Mesenchymal stem cell (in vitro differentiated cells and primary cell): ENCODE results near the gene CUX1.

Experiments
- DNase-seq: peaks from one replicate; pipeline ENCODE4 v3.0.0-alpha.2; 2013
- H2AFZ ChIP-seq: one replicate; pipeline ENCODE4 v1.6.1; 2013; ENCODE audit warnings: low read depth, mild to moderate bottlenecking, control low read depth, inconsistent platforms, low read length, moderate library complexity
- H2AK5ac ChIP-seq: 2 replicates; pipeline ENCODE4 v1.6.1; 2013; ENCODE audit warnings: low read length, moderate library complexity, mild to moderate bottlenecking, inconsistent platforms; ENCODE audit not compliant: severe bottlenecking
- H2BK120ac ChIP-seq: one replicate; pipeline ENCODE4 v1.6.1; 2013; ENCODE audit warnings: low read depth, mild to moderate bottlenecking, inconsistent platforms, low read length, moderate library complexity
- H2BK12ac ChIP-seq, 2 experiments: one replicate each; pipeline ENCODE4 v1.6.1; 2013; ENCODE audit warnings: inconsistent platforms in 2 of 2, low read length in 2 of 2, mild to moderate bottlenecking in 2 of 2, moderate library complexity in 2 of 2, control low read depth in 1 of 2
- H2BK15ac ChIP-seq: one replicate; pipeline ENCODE4 v1.6.1; 2013; ENCODE audit warnings: mild to moderate bottlenecking, low read depth, inconsistent platforms; ENCODE audit not compliant: poor library complexity, severe bottlenecking
- H2BK5ac ChIP-seq: 2 replicates; pipeline ENCODE4 v1.6.1; 2013; ENCODE audit warnings: low read depth, mild to moderate bottlenecking, low read length, control low read depth, inconsistent platforms; ENCODE audit not compliant: poor library complexity, severe bottlenecking
- H3K14ac ChIP-seq, 2 experiments: one replicate each; pipeline ENCODE4 v1.6.1; 2013; ENCODE audit warnings: inconsistent platforms in 2 of 2, low read length in 2 of 2, control low read depth in 1 of 2, mild to moderate bottlenecking in 1 of 2, moderate library complexity in 1 of 2
- H3K18ac ChIP-seq, 2 experiments: one replicate each; pipeline ENCODE4 v1.6.1; 2013; ENCODE audit warnings: inconsistent platforms in 2 of 2, low read length in 2 of 2, control low read depth in 1 of 2, low read depth in 1 of 2, mild to moderate bottlenecking in 1 of 2
- H3K23ac ChIP-seq, 2 experiments: one replicate each; pipeline ENCODE4 v1.6.1; 2013; ENCODE audit warnings: inconsistent platforms in 2 of 2, low read length in 2 of 2, mild to moderate bottlenecking in 2 of 2, moderate library complexity in 2 of 2, control low read depth in 1 of 2
- H3K27ac ChIP-seq: 2 replicates; pipeline ENCODE4 v1.5.1; 2013; ENCODE audit warnings: mild to moderate bottlenecking, moderate library complexity, low read length, control low read depth, inconsistent platforms; ENCODE audit not compliant: poor library complexity, severe bottlenecking
- H3K27me3 ChIP-seq, 2 experiments: 2 replicates each; pipeline versions ENCODE4 v1.6.1 to v1.7.0; 2013; ENCODE audit warnings: low read length in 2 of 2, mild to moderate bottlenecking in 2 of 2, moderate library complexity in 2 of 2, control low read depth in 1 of 2, inconsistent platforms in 1 of 2; ENCODE audit not compliant: control insufficient read depth in 1 of 2, insufficient read depth in 1 of 2
- H3K36me3 ChIP-seq, 2 experiments: 2 replicates each; pipeline versions ENCODE4 v1.6.1 to v1.7.0; 2013; ENCODE audit warnings: low read length in 2 of 2, control low read depth in 1 of 2, inconsistent platforms in 1 of 2, low read depth in 1 of 2, mild to moderate bottlenecking in 1 of 2; ENCODE audit not compliant: insufficient read depth in 2 of 2, control insufficient read depth in 1 of 2
- H3K4ac ChIP-seq, 2 experiments: one replicate each; pipeline ENCODE4 v1.6.1; 2013; ENCODE audit warnings: inconsistent platforms in 2 of 2, low read length in 2 of 2, mild to moderate bottlenecking in 2 of 2, moderate library complexity in 2 of 2, control low read depth in 1 of 2, low read depth in 1 of 2
- H3K4me1 ChIP-seq: 2 replicates; pipeline ENCODE4 v1.6.1; 2013; ENCODE audit warnings: low read depth, low read length, control low read depth; ENCODE audit not compliant: control insufficient read depth, insufficient read depth
- H3K4me2 ChIP-seq: 2 replicates; pipeline ENCODE4 v1.6.1; 2013; ENCODE audit warnings: low read length, mild to moderate bottlenecking, inconsistent platforms; ENCODE audit not compliant: poor library complexity, severe bottlenecking
- H3K4me3 ChIP-seq, 2 experiments: 2 replicates each; pipeline versions ENCODE4 v1.5.1 to v1.7.0; 2013; ENCODE audit warnings: low read length in 2 of 2, mild to moderate bottlenecking in 2 of 2, control low read depth in 1 of 2, low read depth in 1 of 2; ENCODE audit not compliant: insufficient read depth in 1 of 2
- H3K79me1 ChIP-seq: replicated peaks from 2 replicates; pipeline ENCODE4 v1.6.1; 2013; ENCODE audit warnings: mild to moderate bottlenecking, control low read depth, low read length, inconsistent platforms; ENCODE audit not compliant: poor library complexity, severe bottlenecking
- H3K9ac ChIP-seq: 2 replicates; pipeline ENCODE4 v1.7.0; 2013; ENCODE audit warnings: mild to moderate bottlenecking, low read length, moderate library complexity
- H3K9me3 ChIP-seq: 2 replicates; pipeline ENCODE4 v1.7.0; 2013; ENCODE audit warnings: mild to moderate bottlenecking, low read length; ENCODE audit not compliant: control insufficient read depth
- H4K8ac ChIP-seq: one replicate; pipeline ENCODE4 v1.6.1; 2013; ENCODE audit warnings: inconsistent platforms, mild to moderate bottlenecking, low read length, moderate library complexity
- H4K91ac ChIP-seq: one replicate; pipeline ENCODE4 v1.6.1; 2013; ENCODE audit warnings: mild to moderate bottlenecking, low read length, inconsistent platforms
- WGBS: methylation state at CpG from one replicate; pipeline ENCODE4 v1.1.7; 2013; ENCODE audit warnings: mixed read lengths; 5-methylcytosine and 5-hydroxymethylcytosine counted together

Gene CUX1

DNA sequence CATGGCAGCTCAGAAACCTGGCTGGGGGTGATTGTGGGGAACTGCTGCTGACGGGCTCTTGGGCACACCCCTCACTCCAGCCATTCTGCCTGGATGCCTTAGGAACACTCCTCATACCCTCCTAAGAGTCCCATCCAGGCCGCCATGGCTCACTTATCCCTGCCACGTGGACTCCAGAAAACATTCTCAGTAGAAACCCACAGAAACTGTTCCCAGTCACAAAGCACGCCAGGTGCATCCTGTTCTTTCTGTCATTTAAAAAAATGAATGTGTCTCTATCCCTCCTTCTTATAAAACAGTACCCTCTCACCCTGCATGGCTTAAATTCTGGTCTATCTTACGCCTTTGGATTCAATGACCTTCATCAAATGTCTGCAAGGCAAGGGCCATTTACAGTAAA lies 177.7 kb downstream of the CUX1 start:
- Histone ChIP-seq H2AFZ (no peak overlapping the region), H4K91ac (no peak overlapping the region), H3K27me3 (no peaks in the 10 kb centered on the region), H2BK5ac (no peak overlapping the region), H3K4me1 (peaks cover 9% of the 10 kb centered on the region), H3K14ac (no peak overlapping the region), H3K27ac (no peak overlapping the region), H3K79me1 (peaks cover 58% of the 10 kb centered on the region), H3K36me3 (peaks cover 0 to 18% of the 10 kb centered on the region in 2 experiments), H2BK12ac (no peak overlapping the region), H4K8ac (no peak overlapping the region), H3K9ac (no peak overlapping the region), H3K9me3 (no peaks in the 10 kb centered on the region), H3K4me2 (no peak overlapping the region), H3K23ac (no peak overlapping the region), H2AK5ac (no peak overlapping the region), H2BK15ac (no peak overlapping the region), H2BK120ac (no peak overlapping the region), H3K18ac (no peak overlapping the region), H3K4me3 (no peak overlapping the region), H3K4ac (no peak overlapping the region)
- 97% methylated on average over 5 of the region's 5 CpGs for WGBS
- DNase-seq: no peak

DNA sequence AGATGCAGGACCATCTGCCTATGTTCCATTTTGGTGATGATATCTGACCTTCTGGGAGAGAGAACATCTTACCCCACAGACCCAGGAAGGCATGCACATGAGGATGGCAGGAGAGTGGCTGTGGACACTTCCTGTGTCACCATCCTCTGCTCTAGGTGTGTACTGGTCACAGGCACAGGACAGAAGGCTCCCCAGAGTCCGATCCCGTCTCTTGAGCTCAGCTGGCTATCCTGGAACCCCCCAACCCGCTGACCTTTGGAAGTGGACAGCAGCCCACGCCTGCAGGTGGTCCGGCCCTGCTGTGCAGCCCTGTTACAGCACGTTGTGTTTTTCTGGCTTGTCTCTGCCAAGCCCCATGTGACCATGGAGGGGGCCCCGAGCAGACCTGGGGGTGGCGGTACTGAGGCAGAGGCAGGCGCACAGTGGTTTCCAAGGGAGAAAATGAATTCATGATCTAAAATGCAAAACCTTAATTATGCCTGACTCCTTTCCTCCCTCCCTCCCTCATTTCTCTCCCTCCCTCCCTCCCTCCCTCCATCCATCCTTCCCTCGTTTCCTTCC lies 178.8 kb downstream of the CUX1 start:
- H3K4me3 ChIP-seq: no peak overlapping the region
- H3K4me1 ChIP-seq: peaks cover 9% of the 10 kb centered on the region
- H4K91ac ChIP-seq: no peak overlapping the region
- no peak overlapping the region for H3K27ac ChIP-seq
- WGBS: 88% methylated on average over 10 of the region's 10 CpGs
- H3K14ac ChIP-seq: peak overlapping the region in 1 of 2 experiments; percentile 26
- H2BK120ac ChIP-seq: no peak overlapping the region
- no peak overlapping the region for H3K4me2 ChIP-seq
- no peak overlapping the region for H2AFZ ChIP-seq
- H2BK12ac ChIP-seq: no peak overlapping the region
- H3K23ac ChIP-seq: no peak overlapping the region
- H3K36me3 ChIP-seq: peaks cover 0 to 15% of the 10 kb centered on the region in 2 experiments
- H2BK15ac ChIP-seq: no peak overlapping the region
- H3K9me3 ChIP-seq: no peaks in the 10 kb centered on the region
- no peak for DNase-seq
- no peak overlapping the region for H3K4ac ChIP-seq
- H3K79me1 ChIP-seq: peaks cover 59% of the 10 kb centered on the region
- H4K8ac ChIP-seq: no peak overlapping the region
- H2AK5ac ChIP-seq: no peak overlapping the region
- no peak overlapping the region for H3K9ac ChIP-seq
- H2BK5ac ChIP-seq: no peak overlapping the region
- no peak overlapping the region for H3K18ac ChIP-seq
- H3K27me3 ChIP-seq: no peaks in the 10 kb centered on the region

GRCh38 chr7:101996876-101997275 lies 179.4 kb downstream of the CUX1 start:
- peaks cover 9% of the 10 kb centered on the region for H3K4me1 ChIP-seq
- H3K27me3 ChIP-seq: no peaks in the 10 kb centered on the region
- no peak overlapping the region for H3K4me3 ChIP-seq
- peak overlapping the region; percentile 54 for H4K91ac ChIP-seq
- H2AK5ac ChIP-seq: no peak overlapping the region
- H3K18ac ChIP-seq: no peak overlapping the region
- 97% methylated on average over 16 of the region's 16 CpGs for WGBS
- H3K4ac ChIP-seq: no peak overlapping the region
- no peak for DNase-seq
- no peaks in the 10 kb centered on the region for H3K9me3 ChIP-seq
- peaks cover 0 to 15% of the 10 kb centered on the region in 2 experiments for H3K36me3 ChIP-seq
- no peak overlapping the region for H2AFZ ChIP-seq
- no peak overlapping the region for H3K14ac ChIP-seq
- H3K79me1 ChIP-seq: peaks cover 62% of the 10 kb centered on the region
- H3K23ac ChIP-seq: no peak overlapping the region
- H2BK15ac ChIP-seq: no peak overlapping the region
- no peak overlapping the region for H2BK12ac ChIP-seq
- no peak overlapping the region for H4K8ac ChIP-seq
- H3K9ac ChIP-seq: no peak overlapping the region
- no peak overlapping the region for H3K4me2 ChIP-seq
- no peak overlapping the region for H3K27ac ChIP-seq
- no peak overlapping the region for H2BK120ac ChIP-seq
- no peak overlapping the region for H2BK5ac ChIP-seq

- Histone ChIP-seq H2BK5ac (no peak overlapping the region), H3K4ac (no peak overlapping the region), H4K8ac (peak overlapping the region; percentile 57), H2AK5ac (no peak overlapping the region), H3K4me1 (peaks cover 9% of the 10 kb centered on the region), H3K79me1 (peaks cover 59% of the 10 kb centered on the region), H3K27me3 (no peaks in the 10 kb centered on the region), H3K36me3 (peaks cover 0 to 15% of the 10 kb centered on the region in 2 experiments), H2AFZ (no peak overlapping the region), H3K23ac (peak overlapping the region in 1 of 2 experiments; percentile 34), H3K14ac (peak overlapping the region in 1 of 2 experiments; percentile 0), H3K4me2 (no peak overlapping the region), H3K4me3 (no peak overlapping the region), H2BK120ac (no peak overlapping the region), H3K18ac (no peak overlapping the region), H3K27ac (no peak overlapping the region), H2BK12ac (no peak overlapping the region), H4K91ac (no peak overlapping the region), H3K9ac (no peak overlapping the region), H2BK15ac (no peak overlapping the region), H3K9me3 (no peaks in the 10 kb centered on the region)
- WGBS: 88% methylated on average over 24 of the region's 24 CpGs
- no peak for DNase-seq
Observed at GRCh38 chr7:101998029-101998905, 180.8 kb downstream of the CUX1 start.
